Uterine smooth muscle cell (primary cell): ENCODE measurements around the gene TUBB8. TPM values are rescaled to one million over a fixed set of nuclear protein-coding genes. Genes with fewer than 3 reads are reported as not detected.

Experiments
- total RNA-seq: library from RNA; depleted of rRNA; stranded (reverse); fragments of >200 nt; gene quantifications from 2 replicates; pipeline ENCODE4 v1.2.3, GENCODE V29; 2014

TUBB8 gene
- total RNA-seq, result not detected in 2 replicates

GRCh38 chr10:48996-49395 is at the start of gene TUBB8:
TUBB8 (minus strand) TSS chr10:49296; CDS start chr10:49238, 58 bp downstream.

Other genes starting within 250 kb of the TUBB8 start
- gene ZMYND11, start 86.2 kb upstream of the TUBB8 start, total RNA-seq, result 59.0 and 73.4 TPM in 2 replicates